ENCODE measurements around the gene PILRA. TPM values are rescaled to one million over a fixed set of nuclear protein-coding genes. Genes with fewer than 3 reads are reported as not detected.
A peak's percentile ranks its signal among the peaks of the same experiment; 100 is the strongest.

PILRA gene
- total RNA-seq, 1 donor, result 0.27 TPM

GRCh38 chr7:100427762-100428198, 54.5 kb downstream of the PILRA start:
- no peak for TF ChIP-seq CTCF (IDR thresholded peaks at IDR 0.05; ENCODE audit: insufficient read depth, low read length)
- peak overlapping the region; percentile 83 for H3K4me3 ChIP-seq (ENCODE audit: low read depth, low read length)
- DNase-seq (ENCODE audit: low read depth), result no peak

- no peak for TF ChIP-seq CTCF (IDR thresholded peaks at IDR 0.05; ENCODE audit: insufficient read depth, low read length)
- DNase-seq (ENCODE audit: low read depth), result peak; percentile 99
- H3K4me3 ChIP-seq (ENCODE audit: low read depth, low read length), result peak within 1 kb of the TSS; percentile 83
These were observed 55.1 kb downstream of the PILRA start, which contains the start of gene ZCWPW1 for GRCh38 chr7:100428199-100428966. Gene ZCWPW1 (minus strand): TSS chr7:100428703. CDS start chr7:100420649, 8,054 bp downstream.

GRCh38 chr7:100428967-100429636, 55.8 kb downstream of the PILRA start:
- H3K4me3 ChIP-seq (ENCODE audit: low read depth, low read length), result peak overlapping the region; percentile 83
- TF ChIP-seq CTCF (IDR thresholded peaks at IDR 0.05; ENCODE audit: insufficient read depth, low read length), result peak; percentile 19
- DNase-seq (ENCODE audit: low read depth), result peak; percentile 100

- peak; percentile 97 for DNase-seq (ENCODE audit: low read depth)
- no peak for TF ChIP-seq CTCF (IDR thresholded peaks at IDR 0.05; ENCODE audit: insufficient read depth, low read length)
- peak within 1 kb of the TSS; percentile 83 for H3K4me3 ChIP-seq (ENCODE audit: low read depth, low read length)
These were observed 56.6 kb downstream of the PILRA start, which contains the start of gene MEPCE for GRCh38 chr7:100429637-100430492. Gene MEPCE (plus strand): TSS chr7:100429831. CDS start chr7:100430019, 188 bp downstream.

GRCh38 chr7:100430493-100431285, 57.4 kb downstream of the PILRA start:
- H3K4me3 ChIP-seq (ENCODE audit: low read depth, low read length), result peak overlapping the region; percentile 83
- no peak for TF ChIP-seq CTCF (IDR thresholded peaks at IDR 0.05; ENCODE audit: insufficient read depth, low read length)
- no peak for DNase-seq (ENCODE audit: low read depth)

All from fibroblast of the aortic adventitia (primary cell).